Activated CD8-positive, alpha-beta T cell treated with anti-CD3 and anti-CD28 coated beads for 36 hours (primary cell): Measurements from ENCODE around the gene NME9. TPM values are rescaled to one million over a fixed set of nuclear protein-coding genes. Genes with fewer than 3 reads are reported as not detected.
A peak's percentile ranks its signal among the peaks of the same experiment; 100 is the strongest.

Experiments
- ATAC-seq: fragments of 200-7000 bp; cut with Tn5 transposase; one replicate; pipeline ENCODE4 v1.10.0; 2021; ENCODE audit warnings: mild to moderate bottlenecking, moderate library complexity
- CTCF ChIA-PET: fragments of 350-600 bp; sonication (Branson Sonifier 250); formaldehyde crosslinking; loops from one replicate; lab custom pipeline; 2021; ENCODE audit warnings: antibody characterized with exemption; lab: Charles Lee
- POLR2A ChIA-PET: fragments of 350-600 bp; sonication (Branson Sonifier 250); formaldehyde crosslinking; loops from one replicate; lab custom pipeline; 2021; ENCODE audit warnings: antibody characterized with exemption; lab: Charles Lee
- DNase-seq: peaks from one replicate; pipeline ENCODE4 v3.0.0-alpha.2; 2020
- H3K27ac Mint-ChIP-seq: one replicate; pipeline ENCODE4 v1.8.0; 2021; ENCODE audit warnings: mild to moderate bottlenecking, mixed read lengths
- H3K27me3 Mint-ChIP-seq: one replicate; pipeline ENCODE4 v1.8.0; 2021; ENCODE audit warnings: mixed read lengths
- H3K36me3 Mint-ChIP-seq: one replicate; pipeline ENCODE4 v1.8.0; 2021; ENCODE audit warnings: low read depth, mixed read lengths
- H3K4me1 Mint-ChIP-seq: one replicate; pipeline ENCODE4 v1.8.0; 2021; ENCODE audit warnings: low read depth, mixed read lengths
- H3K4me3 Mint-ChIP-seq: one replicate; pipeline ENCODE4 v1.8.0; 2021; ENCODE audit warnings: mild to moderate bottlenecking, moderate library complexity, mixed read lengths
- H3K9me3 Mint-ChIP-seq: one replicate; pipeline ENCODE4 v1.8.0; 2021; ENCODE audit warnings: mixed read lengths
- intact Hi-C: fragments of 100-400 bp; cut with micrococcal nuclease; formaldehyde crosslinking; loops from one replicate; pipeline ENCODE4 v1.10.0; 2022
- total RNA-seq, 2 experiments: library from RNA; stranded (reverse); gene quantifications; one replicate each; pipeline ENCODE4 v1.2.3, GENCODE V29; 2021
- TF ChIP-seq, protein P1 (sequence below): fragments of 200-600 bp; IDR thresholded peaks from one replicate; pipeline ENCODE4 v1.8.0; 2022; ENCODE audit warnings: antibody characterized with exemption, mild to moderate bottlenecking

The NME9 gene
- total RNA-seq, 2 experiments from 2014 or later: 0.45 TPM; not detected in 1

DNA sequence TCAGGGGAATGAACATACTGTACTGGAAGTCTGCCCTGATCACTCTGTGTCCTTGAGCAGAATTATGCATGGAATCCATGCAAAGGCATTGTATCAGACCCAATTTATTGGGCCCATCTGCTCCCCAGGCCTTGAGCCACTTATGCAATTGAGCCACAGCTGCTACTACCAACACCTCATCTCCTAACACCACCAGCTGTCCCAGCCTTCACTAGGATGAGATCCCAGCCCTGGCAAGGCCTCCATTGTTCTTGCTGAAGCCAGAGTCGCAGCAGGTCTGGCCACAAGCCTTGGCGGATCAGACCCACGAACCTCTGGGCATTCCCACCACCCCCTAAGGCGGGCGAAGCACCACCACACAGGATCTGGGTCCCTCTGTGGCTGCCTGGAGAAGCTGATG, 9.2 kb upstream of the NME9 start:
- ATAC-seq (no peak), DNase-seq (no peak)
- intact Hi-C loops: no loop called here
- TF ChIP-seq, protein P1, sequence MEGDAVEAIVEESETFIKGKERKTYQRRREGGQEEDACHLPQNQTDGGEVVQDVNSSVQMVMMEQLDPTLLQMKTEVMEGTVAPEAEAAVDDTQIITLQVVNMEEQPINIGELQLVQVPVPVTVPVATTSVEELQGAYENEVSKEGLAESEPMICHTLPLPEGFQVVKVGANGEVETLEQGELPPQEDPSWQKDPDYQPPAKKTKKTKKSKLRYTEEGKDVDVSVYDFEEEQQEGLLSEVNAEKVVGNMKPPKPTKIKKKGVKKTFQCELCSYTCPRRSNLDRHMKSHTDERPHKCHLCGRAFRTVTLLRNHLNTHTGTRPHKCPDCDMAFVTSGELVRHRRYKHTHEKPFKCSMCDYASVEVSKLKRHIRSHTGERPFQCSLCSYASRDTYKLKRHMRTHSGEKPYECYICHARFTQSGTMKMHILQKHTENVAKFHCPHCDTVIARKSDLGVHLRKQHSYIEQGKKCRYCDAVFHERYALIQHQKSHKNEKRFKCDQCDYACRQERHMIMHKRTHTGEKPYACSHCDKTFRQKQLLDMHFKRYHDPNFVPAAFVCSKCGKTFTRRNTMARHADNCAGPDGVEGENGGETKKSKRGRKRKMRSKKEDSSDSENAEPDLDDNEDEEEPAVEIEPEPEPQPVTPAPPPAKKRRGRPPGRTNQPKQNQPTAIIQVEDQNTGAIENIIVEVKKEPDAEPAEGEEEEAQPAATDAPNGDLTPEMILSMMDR: no peak
- ChIA-PET POLR2A (no interaction called here), CTCF (no interaction called here)
- no peak overlapping the region for H3K27ac Mint-ChIP-seq
- no peaks in the 10 kb centered on the region for H3K4me1 Mint-ChIP-seq
- H3K27me3 Mint-ChIP-seq: peaks cover 3% of the 10 kb centered on the region
- H3K4me3 Mint-ChIP-seq: no peak overlapping the region
- no peaks in the 10 kb centered on the region for H3K9me3 Mint-ChIP-seq
- H3K36me3 Mint-ChIP-seq: no peaks in the 10 kb centered on the region

DNA sequence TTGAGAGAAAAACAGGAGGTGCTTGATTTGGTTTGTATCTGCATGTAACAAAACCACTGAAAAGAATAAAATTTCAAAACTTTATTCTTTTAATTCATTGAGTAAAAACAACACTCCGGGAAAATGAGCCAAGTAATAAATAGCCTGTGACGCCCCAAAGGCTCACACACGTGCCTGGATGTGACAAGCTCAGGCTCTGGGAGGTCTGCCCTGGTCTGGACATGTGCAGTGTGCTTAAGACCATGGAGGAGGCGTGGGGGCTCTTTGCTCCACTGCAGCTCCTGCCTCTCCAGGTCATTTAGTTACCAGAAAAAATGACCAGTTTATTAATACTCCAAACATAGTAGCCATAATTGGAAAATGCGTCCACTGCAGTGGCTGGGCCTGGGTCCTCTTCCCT, 8.6 kb upstream of the NME9 start:
- POLR2A ChIA-PET: no interaction called here
- TF ChIP-seq, protein P1: no peak
- Mint-ChIP-seq H3K36me3 (no peaks in the 10 kb centered on the region), H3K27me3 (peaks cover 3% of the 10 kb centered on the region), H3K27ac (no peak overlapping the region), H3K9me3 (no peaks in the 10 kb centered on the region), H3K4me1 (no peaks in the 10 kb centered on the region), H3K4me3 (no peak overlapping the region)
- CTCF ChIA-PET: interaction anchor here (1.3 kb wide), 1 partner anchor 9 kb away, joined by 4 read pairs; no protein-coding TSS in a partner anchor
- ATAC-seq: no peak
- intact Hi-C loops: no loop called here
- no peak for DNase-seq

DNA sequence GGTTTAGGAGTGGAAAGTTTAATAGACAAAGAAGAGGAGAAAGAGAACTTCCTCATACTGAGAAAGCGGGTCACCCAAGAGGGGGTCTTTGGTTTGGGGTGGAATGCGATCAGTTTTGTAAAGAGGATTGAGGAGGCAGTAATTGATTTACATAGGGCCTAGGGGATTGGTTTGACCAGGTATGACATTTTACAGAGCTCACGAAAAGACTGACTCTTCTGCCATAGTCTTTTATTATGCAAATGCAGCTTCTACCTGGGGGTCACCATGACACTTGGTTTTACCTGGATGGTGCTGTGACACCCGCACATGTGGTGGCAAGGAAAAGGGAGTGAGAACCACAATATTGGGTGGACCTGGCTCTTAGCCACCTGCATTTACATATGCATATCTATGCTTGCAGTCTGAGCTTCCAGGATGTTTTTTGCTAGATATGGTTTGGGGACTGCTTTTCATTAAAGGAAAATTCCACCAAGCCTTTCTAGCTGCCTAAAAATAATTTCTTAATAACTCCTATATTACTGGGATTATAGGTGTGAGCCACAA, 6.9 kb upstream of the NME9 start:
- no peak overlapping the region for H3K4me3 Mint-ChIP-seq
- H3K9me3 Mint-ChIP-seq: no peaks in the 10 kb centered on the region
- H3K27ac Mint-ChIP-seq: no peak overlapping the region
- TF ChIP-seq, protein P1: no peak
- DNase-seq (no peak), ATAC-seq (no peak)
- ChIA-PET POLR2A (no interaction called here), CTCF (interaction anchor here (0.9 to 2.2 kb wide), 3 partner anchors 10 to 22 kb away, joined by 3 to 8 read pairs (median 3); no protein-coding TSS in a partner anchor)
- intact Hi-C loops: no loop called here
- H3K27me3 Mint-ChIP-seq: peaks cover 3% of the 10 kb centered on the region
- H3K4me1 Mint-ChIP-seq: peaks cover 4% of the 10 kb centered on the region
- no peaks in the 10 kb centered on the region for H3K36me3 Mint-ChIP-seq

DNA sequence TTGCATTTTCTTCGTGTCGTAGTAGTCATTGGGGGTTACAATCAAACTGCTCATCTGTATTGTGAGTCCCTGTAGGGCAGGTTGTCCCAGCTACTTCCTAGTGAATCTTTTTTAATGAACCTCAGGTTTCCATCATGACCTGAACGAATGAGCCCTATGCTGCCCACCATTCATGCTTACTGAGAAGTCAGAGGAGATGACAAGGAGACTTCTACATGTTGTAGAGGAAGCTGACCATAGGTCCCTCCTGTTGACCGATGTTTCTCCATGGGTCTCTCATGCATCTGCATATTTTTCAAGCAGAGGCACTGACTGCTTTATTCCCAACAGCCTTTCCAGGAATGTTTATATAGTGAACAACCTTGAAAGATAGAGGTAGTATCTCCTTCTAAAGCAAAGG, 5.0 kb upstream of the NME9 start:
- no peaks in the 10 kb centered on the region for H3K36me3 Mint-ChIP-seq
- DNase-seq: no peak
- no peak for ATAC-seq
- ChIA-PET CTCF (interaction anchor here (1.1 kb wide), 1 partner anchor 15 kb away, joined by 3 read pairs; no protein-coding TSS in a partner anchor), POLR2A (no interaction called here)
- intact Hi-C loops: loop anchor here (5.0 kb wide), 1 partner anchor 157 kb away; no protein-coding TSS in a partner anchor
- no peak overlapping the region for H3K4me3 Mint-ChIP-seq
- no peaks in the 10 kb centered on the region for H3K9me3 Mint-ChIP-seq
- peaks cover 13% of the 10 kb centered on the region for H3K4me1 Mint-ChIP-seq
- TF ChIP-seq, protein P1: no peak
- H3K27ac Mint-ChIP-seq: no peak overlapping the region
- peaks cover 3% of the 10 kb centered on the region for H3K27me3 Mint-ChIP-seq

DNA sequence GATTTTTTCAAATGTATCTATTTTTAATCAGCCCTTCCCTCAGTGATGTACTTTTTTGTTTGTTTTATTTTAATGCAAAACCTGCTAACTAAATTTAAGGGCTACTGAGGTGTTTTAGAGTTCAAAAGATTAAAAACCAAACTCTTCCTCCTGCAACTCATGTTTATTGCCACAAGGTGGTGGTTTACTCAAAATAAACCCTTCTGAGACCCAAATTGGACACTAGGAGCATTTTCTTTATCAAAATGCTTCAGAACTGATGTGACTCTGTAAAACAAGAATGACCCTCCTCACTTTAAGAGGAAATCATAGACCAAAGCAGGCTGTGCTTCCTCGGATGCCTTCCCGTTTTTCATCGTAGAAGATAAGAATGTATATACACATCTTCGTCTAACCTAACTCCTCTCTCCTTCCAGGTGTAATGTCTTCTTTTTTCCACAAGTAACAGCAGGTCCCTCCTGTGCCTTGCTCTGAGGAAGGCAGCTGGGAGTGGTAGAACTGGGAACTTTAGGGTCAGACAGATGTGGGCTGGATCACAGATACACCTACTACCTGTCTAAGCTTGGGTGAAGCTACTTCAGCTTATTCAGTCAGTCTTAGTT, 2.9 kb upstream of the NME9 start:
- ATAC-seq (no peak), DNase-seq (no peak)
- Mint-ChIP-seq H3K4me3 (no peak overlapping the region), H3K27ac (no peak overlapping the region), H3K36me3 (no peaks in the 10 kb centered on the region), H3K27me3 (no peaks in the 10 kb centered on the region), H3K4me1 (peaks cover 26% of the 10 kb centered on the region), H3K9me3 (no peaks in the 10 kb centered on the region)
- ChIA-PET POLR2A (no interaction called here), CTCF (interaction anchor here (0.7 to 3.2 kb wide), 3 partner anchors 11 to 18 kb away, joined by 3 to 16 read pairs (median 3); no protein-coding TSS in a partner anchor)
- TF ChIP-seq, protein P1: peak; percentile 61
- intact Hi-C loops: loop anchor here (5.0 kb wide), 1 partner anchor 155 kb away; no protein-coding TSS in a partner anchor
